ENCODE measurements around the gene SAE1.
"Not testable (repeated sequence)": the region's sequence is repeated elsewhere in the genome, so short reads cannot be mapped to it uniquely, and the experiment has no call there.

SAE1 gene

GRCh38 chr19:47130120-47130588, 481 bp upstream of the SAE1 start:
- no peak for DNase-seq (ENCODE audit: low spot score)

DNA sequence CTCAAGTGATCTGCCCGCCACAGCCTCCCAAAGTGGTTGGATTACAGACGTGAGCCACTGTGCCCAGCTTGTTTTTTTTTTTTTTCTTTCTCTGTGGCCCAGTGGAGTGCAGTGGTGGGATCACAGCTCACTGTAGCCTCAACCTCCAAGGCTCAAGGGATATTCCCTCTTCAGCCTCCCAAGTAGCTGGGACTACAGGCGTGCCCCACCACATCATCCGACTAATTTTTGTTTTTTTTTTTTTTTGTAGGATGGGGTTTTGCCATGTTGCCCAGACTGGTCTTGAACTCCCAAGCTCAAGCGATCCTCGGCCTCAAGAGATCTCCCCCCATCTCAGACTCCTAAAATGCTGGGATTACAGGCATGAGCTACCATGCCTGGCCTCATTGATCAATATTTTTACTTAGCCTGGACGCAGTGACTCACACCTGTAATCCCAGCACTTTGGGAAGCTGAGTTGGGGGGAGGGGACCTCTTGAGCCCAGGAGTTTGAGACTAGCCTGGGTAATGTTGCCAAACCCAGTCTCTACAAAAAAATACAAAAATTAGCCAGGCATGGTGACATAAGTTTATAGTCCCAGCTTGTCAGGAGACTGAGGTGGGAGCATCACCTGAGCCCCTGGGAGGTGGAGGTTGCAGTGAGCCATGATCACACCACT, 1.7 kb downstream of the SAE1 start:
- DNase-seq (ENCODE audit: low spot score): no peak

GRCh38 chr19:47133021-47133471, 2.4 kb downstream of the SAE1 start:
- DNase-seq (ENCODE audit: low spot score): no peak

DNA sequence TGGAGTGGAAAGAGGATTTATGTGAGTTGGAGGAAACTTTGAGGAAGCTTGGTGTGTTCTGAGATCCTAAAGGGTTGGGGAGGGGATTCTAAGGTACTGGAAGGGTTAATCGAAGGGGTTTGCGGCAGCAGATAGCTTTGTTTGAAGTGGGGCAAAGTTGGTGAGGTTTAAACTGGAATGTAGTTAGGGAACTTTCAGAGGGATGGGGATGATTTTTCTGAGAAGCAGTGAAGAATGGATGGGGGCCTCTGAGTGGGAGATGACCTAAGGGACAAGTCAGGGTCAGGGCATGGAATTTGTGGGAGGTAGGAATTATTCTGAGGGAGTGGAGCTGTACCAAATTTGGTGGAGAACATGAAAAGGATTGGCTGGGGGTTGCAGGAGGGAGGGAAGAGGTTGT, 3.9 kb downstream of the SAE1 start:
- no peak for DNase-seq (ENCODE audit: low spot score)

DNA sequence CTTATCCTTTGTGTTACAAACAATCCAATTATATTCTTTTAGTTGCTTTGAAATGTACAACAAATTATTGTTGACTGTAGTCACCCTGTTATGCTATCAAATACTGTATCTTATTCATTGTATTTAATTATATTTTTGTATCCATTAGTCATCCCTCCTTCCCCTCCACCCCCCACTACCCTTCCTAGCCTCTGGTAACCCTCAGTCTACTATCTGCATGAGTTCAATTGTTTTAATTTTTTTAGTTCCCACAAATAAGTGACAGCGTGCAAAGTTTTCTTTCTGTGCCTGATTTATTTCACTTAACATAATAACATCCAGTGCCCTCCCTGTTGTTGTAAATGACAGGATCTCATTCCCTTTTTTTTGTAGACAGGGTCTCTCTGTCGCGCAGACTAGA, 4.5 kb downstream of the SAE1 start:
- DNase-seq (ENCODE audit: low spot score): no peak

DNA sequence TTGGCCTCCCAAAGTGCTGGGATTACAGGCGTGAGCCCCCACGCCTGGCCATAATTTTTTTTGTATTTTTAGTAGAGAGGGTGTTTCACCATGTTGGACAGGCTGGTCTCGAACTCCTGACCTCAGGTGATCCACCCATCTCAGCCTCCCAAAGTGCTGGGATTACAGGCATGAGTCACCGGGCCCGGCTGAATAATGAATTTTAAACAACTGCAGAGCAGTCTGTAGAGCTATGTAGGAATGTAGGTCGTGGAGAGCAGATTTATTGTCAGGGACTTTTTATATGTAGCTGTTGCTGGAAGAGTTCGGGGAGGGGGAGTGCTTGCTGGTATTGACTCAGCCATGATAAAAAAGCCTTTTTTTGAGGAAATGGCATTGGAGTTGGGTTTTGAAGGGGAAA, 10.6 kb downstream of the SAE1 start:
- DNase-seq (ENCODE audit: low spot score): not testable (repeated sequence)

DNA sequence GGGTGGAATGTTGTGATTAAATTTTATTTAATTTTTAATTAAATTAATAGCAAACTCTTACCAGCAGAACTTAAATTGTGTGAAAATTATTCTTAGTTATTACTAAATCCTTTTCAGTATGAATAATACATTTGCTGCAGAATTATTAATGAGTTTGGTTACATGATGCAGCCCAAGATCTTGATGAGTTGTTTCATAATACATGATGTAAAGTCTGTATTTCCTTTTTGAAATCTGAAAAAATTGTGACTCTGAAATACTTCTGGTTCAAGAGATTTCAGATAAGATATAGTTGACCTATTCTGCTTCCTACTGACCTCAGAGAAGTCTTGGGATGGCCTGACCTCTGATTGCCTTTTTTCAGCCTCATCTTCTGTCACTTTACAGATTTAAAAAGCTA, 11.1 kb downstream of the SAE1 start:
- DNase-seq (ENCODE audit: low spot score): no peak

DNA sequence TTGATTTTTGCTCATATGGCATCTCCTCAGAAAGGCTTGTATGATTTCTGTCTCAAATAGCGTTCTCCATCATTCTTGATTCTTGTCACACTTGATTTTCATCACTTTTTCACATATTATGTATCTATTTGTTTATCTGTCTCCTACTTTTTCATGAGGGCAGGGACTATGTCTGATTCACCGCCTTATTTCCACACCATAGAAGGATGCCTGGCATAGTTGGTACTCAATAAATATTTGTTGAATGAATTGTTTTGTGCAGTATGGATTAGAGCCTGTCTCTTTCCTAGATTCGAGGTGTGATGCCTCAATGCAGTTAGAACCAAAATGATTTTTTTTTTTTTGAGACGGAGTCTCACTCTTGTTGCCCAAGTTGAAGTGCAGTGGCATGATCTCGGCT, 12.1 kb downstream of the SAE1 start:
- no peak for DNase-seq (ENCODE audit: low spot score)

DNA sequence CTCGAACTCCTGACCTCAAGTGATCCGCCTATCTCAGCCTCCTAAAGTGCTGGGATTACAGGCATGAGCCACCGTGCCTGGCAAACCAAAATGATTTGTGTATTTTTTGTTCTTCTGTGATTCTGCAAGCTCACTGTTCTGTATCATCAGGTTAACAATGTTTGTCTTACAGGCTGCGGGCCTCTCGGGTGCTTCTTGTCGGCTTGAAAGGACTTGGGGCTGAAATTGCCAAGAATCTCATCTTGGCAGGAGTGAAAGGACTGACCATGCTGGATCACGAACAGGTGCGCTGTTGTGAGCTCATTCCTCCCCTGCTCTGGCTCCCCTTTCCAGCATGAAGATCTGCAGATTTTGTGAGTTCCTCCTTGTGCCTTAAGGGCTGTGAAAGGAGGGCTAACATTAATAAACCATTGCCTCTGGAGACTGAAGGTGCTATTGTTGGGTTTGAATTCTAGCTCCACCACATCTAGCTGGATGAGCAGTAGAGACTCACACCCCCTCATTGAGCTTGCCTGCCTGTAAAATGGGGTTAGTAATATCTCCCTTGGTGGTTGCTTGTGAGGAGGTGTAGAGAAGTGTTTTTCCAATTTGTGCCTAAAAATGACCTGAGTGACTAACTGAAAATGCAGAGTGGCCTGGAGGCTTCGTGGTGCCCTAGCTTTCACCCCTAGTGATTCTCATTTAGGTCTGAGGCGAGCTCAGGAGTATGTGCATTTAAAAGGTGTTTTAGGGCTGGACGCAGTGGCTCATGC, 12.9 kb downstream of the SAE1 start:
- no peak for DNase-seq (ENCODE audit: low spot score)

DNA sequence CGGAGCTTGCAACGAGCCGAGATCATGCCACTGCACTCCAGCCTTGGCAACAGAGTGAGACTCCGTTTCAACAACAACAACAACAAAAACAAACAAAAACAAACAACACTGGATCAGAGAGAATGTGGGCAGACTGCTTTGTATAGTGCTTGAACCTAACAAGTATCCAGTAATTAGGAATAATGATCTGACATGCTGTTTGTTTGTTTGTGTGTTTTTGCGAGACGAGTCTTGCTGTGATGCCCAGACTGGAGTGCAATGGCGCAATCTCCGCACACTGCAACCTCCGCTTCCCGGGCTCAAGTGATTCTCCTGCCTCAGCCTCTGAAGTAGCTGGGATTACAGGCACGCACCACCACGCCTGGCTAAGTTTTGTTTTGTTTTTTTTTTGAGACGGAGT, 14.0 kb downstream of the SAE1 start:
- no peak for DNase-seq (ENCODE audit: low spot score)

GRCh38 chr19:47145639-47146486, 15.2 kb downstream of the SAE1 start:
- no peak for DNase-seq (ENCODE audit: low spot score)

- no peak for DNase-seq (ENCODE audit: low spot score)
These were observed 16.3 kb downstream of the SAE1 start for GRCh38 chr19:47146920-47147319.

DNA sequence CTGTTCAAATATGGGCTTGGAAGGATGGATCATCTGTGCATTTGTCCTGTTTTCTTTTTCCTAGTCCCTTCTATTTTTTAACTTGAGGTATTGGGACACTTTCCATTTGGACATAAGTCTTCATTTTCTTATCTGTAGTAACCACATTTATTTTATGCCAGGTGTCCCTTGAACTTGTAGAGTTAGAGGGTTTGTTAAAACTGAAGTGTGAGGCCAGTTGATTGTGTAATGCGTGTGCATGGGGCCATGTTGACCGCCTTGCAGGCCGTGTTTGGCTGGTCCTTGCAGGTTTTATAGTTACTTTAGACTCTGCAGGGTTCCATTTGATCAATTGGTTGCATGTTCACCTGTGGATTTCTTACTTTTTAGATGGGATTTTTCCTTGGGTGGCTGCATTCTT, 21.0 kb downstream of the SAE1 start:
- no peak for DNase-seq (ENCODE audit: low spot score)

- DNase-seq (ENCODE audit: low spot score): no peak
These were observed 21.6 kb downstream of the SAE1 start for GRCh38 chr19:47152205-47152604.

DNA sequence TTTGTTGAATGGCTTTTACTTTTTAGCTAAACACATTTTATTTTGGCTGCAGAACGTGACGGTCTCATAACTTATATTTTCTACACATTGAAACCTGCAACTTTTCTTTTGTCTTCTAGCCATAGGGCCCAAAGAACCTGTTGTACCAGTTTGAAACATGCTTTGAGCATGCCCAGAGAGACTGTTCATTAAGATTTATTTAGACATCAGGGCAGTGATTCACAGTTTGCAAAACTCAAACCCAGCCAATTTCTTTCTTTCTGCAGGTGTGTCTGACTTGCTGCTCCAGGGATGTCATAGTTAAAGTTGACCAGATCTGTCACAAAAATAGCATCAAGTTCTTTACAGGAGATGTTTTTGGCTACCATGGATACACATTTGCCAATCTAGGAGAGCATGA, 22.0 kb downstream of the SAE1 start:
- DNase-seq (ENCODE audit: low spot score): no peak

DNA sequence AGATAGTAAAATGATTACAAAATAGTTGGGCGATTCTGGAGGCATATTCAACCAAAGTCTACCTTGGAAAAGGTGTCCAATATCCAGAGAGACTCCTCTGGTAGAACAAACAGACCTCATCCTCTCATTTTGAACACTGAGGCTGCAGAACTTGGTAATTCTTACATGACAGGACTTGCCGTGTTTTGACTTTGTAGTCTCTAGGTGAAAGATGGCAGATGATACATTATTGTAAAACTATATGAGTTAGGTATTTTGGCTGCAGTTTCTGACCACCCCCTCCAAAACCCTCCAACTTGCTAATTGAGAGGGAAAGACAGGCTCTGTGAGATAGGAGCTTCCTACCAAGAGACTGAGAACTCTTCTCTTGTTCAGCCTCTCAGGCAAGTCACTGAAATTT, 22.6 kb downstream of the SAE1 start:
- DNase-seq (ENCODE audit: low spot score): no peak

DNA sequence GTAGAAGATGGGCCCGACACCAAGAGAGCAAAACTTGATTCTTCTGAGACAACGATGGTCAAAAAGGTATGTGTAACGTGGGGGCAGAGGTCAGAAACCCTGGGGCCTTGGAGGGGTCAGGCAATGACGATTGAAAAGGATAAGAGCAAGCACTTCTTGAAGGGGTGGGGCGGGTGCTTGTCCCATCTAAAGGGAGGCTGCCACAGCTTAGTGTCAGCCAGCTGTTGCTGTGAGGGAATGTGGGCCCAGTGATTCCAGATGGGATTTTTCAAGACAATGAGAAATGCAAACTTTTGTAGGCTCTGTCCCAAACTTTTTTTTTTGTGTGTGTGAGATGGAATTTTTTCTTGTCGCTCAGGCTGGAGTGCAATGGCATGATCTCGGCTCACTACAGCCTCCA, 24.5 kb downstream of the SAE1 start:
- no peak for DNase-seq (ENCODE audit: low spot score)

DNA sequence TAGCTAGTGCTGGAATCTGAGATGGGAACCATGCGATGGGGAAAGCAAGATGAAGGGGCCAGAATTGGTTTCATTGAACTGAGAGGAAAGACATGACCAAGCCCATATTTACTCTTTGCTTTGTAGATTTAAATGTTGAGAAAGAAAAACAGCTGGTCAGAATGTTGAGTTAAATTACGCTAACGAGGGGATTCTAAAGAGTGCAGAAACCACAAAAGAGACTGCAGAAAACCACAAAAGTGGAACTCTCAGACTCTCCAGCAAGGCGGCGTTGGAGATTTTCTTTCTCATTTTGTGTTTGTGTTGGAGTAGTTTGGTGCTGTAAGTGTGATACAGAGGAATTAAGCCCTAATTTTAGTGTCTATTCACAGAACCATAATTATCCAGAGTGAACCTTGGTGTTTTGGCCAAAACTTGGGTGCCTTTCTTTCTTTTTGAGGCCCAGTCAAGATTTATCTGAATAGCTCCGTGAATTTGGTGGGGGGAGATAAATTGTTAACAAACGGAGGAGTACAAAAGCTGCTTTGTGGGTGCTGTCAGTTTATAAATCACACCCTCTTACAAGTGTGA, 26.3 kb downstream of the SAE1 start:
- DNase-seq (ENCODE audit: low spot score): no peak

GRCh38 chr19:47157431-47158321, 27.0 kb downstream of the SAE1 start:
- DNase-seq (ENCODE audit: low spot score): no peak

- DNase-seq (ENCODE audit: low spot score): no peak
These were observed 27.7 kb downstream of the SAE1 start for GRCh38 chr19:47158367-47158791.

- no peak for DNase-seq (ENCODE audit: low spot score)
These were observed 28.4 kb downstream of the SAE1 start for GRCh38 chr19:47158879-47159503.
